DMS53 (cell line): ENCODE measurements around the gene TRIM72.
"Not testable (repeated sequence)": the region's sequence is repeated elsewhere in the genome, so short reads cannot be mapped to it uniquely, and the experiment has no call there.

Source experiments
- DNase-seq: peaks from one replicate; lab custom pipeline; 2025; lab: John Stamatoyannopoulos, UW

Gene TRIM72

GRCh38 chr16:31215287-31216162 lies 1.6 kb downstream of the TRIM72 start:
- peak; percentile 60 for DNase-seq

GRCh38 chr16:31216422-31217135 lies 2.7 kb downstream of the TRIM72 start, which contains the start of gene PYDC1:
Gene PYDC1 (minus strand): TSS chr16:31217135. CDS start chr16:31217028, 107 bp downstream.
- DNase-seq: no peak

GRCh38 chr16:31217136-31217530 lies 3.2 kb downstream of the TRIM72 start:
- no peak for DNase-seq

- DNase-seq: no peak
Measured at GRCh38 chr16:31219154-31219741, 5.3 kb downstream of the TRIM72 start.

GRCh38 chr16:31221357-31222160 lies 7.6 kb downstream of the TRIM72 start:
- no peak for DNase-seq

- DNase-seq: no peak
Measured at GRCh38 chr16:31223044-31223443, 9.1 kb downstream of the TRIM72 start.

- DNase-seq: no peak
Measured at GRCh38 chr16:31224092-31224955, 10.4 kb downstream of the TRIM72 start.

- DNase-seq: no peak
Measured at GRCh38 chr16:31225193-31225592, 11.3 kb downstream of the TRIM72 start.

GRCh38 chr16:31228206-31228605 lies 14.3 kb downstream of the TRIM72 start:
- DNase-seq: no peak

GRCh38 chr16:31229501-31229900 lies 15.6 kb downstream of the TRIM72 start:
- DNase-seq: no peak

- no peak for DNase-seq
Measured at GRCh38 chr16:31238041-31238440, 24.1 kb downstream of the TRIM72 start.

- DNase-seq: no peak
Measured at GRCh38 chr16:31242206-31242605, 28.3 kb downstream of the TRIM72 start.

- no peak for DNase-seq
Measured at GRCh38 chr16:31243734-31244670, 30.1 kb downstream of the TRIM72 start.

GRCh38 chr16:31245598-31245997 lies 31.7 kb downstream of the TRIM72 start:
- DNase-seq: not testable (repeated sequence)

- no peak for DNase-seq
Measured at GRCh38 chr16:31246296-31246695, 32.4 kb downstream of the TRIM72 start.

GRCh38 chr16:31248344-31248743 lies 34.4 kb downstream of the TRIM72 start:
- DNase-seq: no peak

- no peak for DNase-seq
Measured at GRCh38 chr16:31250782-31251384, 37.0 kb downstream of the TRIM72 start.

GRCh38 chr16:31251435-31251834 lies 37.5 kb downstream of the TRIM72 start:
- no peak for DNase-seq

- no peak for DNase-seq
Measured at GRCh38 chr16:31253642-31254045, 39.7 kb downstream of the TRIM72 start.
